DMS153 (cell line): ENCODE data around the gene SLC46A3.
"Not testable (repeated sequence)": the region's sequence is repeated elsewhere in the genome, so short reads cannot be mapped to it uniquely, and the experiment has no call there.

Experiments used
- DNase-seq: peaks from one replicate; lab custom pipeline; 2025; lab: John Stamatoyannopoulos, UW

Gene SLC46A3

GRCh38 chr13:28730762-28731161, 12.0 kb upstream of the SLC46A3 start:
- DNase-seq: no peak

- no peak for DNase-seq
Measured at GRCh38 chr13:28729541-28729940, 10.8 kb upstream of the SLC46A3 start.

DNA sequence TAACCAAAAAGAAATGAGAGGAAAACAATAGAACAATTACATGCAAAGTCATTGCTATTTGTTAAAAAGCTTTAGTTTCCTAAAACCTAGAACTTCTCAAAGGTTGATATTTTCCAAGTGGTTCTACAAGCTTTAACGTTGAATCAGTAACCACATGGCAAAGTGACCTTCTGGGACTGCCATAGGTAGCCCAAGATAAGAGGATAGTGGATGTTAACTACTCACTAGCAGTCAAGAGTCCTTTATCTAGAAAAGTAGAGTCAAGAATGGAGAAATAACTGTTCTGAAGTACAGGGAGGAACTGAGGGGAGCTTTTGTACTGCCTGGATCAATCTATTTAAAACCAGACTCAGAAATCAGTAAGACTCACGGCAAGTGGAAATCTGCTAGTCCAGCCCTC, 9.9 kb upstream of the SLC46A3 start:
- DNase-seq: no peak

DNA sequence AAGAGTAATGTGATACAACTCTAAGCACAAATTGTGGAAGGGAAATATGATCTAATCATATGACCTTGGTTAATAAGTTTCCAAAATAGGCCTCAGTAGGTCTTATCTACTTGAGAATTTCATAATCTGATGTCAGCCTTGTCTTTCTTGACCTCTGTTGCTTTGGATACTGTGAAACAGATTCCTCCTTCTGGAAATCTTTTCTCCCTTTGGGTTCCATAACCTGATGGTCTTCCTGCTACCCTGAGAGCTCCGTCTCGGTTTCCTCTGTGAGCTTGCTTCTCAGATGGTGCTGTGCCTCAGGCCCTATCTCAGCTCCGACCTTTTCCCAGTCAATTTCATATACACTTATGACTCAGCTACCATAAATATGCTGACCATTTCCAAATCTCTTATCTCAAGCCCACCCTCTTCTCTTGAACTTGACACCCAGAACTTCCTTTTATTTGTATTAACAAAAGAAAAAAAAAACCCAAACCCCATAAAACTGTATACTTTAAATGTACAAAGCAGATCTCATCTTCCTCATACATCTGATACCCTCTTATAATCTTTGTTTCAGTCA, 6.4 kb upstream of the SLC46A3 start:
- DNase-seq: no peak

- no peak for DNase-seq
Measured at GRCh38 chr13:28723806-28724205, 5.0 kb upstream of the SLC46A3 start.

DNA sequence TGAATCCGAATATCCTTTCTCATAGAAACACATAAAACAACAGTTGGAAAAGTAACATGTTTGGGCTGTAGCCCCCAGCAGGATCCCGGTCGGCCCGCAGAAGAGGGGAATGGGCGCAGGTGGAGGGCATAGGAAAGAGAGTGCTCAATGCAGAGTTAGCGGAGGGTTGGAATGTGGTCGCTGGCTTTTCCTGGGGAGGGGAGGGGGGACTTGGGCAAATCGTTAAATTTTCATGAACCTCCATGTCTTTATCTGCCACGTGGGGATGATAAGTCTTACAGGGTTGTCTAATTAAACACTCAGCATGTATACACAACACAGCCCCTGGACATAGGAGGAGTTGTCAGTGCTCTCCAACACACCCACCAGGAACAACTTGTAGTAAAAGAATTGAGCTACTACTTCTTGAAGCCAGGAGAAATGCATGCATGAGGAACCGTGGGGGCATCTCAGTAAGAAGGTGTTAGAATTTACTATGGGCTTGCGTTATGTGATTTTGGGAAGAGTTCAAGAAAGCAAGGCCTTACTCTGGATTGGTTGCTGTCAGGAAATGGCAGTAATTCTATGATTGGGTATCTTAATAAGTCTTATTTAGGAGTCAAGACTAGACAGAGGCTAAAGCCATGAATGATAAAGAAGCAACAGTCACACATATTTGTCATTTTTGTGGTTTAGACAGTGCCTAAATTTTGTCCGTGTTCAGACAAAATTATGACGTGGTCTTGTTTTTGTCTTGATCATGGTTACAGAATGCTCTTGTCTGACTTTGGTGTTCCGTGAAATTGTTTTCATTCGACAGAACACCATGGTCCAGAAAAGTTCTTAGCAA, 671 bp upstream of the SLC46A3 start:
- DNase-seq: no peak

DNA sequence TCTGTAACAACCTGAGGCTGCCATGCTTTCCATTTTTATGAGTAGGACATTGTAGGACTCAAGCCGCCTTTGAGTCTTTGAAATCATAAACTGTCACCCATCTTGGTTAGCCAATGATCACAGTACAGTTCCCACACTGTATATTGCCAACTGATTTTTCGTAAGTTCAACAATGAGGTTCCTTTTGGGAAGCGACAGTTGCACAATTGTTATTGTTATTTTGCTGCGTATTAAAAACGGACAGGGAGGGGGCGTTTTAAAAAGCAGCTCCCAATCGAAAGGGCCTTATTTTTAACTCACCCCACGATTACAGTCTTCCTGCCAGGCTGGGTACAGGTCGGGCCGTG, 601 bp downstream of the SLC46A3 start:
- no peak for DNase-seq

DNA sequence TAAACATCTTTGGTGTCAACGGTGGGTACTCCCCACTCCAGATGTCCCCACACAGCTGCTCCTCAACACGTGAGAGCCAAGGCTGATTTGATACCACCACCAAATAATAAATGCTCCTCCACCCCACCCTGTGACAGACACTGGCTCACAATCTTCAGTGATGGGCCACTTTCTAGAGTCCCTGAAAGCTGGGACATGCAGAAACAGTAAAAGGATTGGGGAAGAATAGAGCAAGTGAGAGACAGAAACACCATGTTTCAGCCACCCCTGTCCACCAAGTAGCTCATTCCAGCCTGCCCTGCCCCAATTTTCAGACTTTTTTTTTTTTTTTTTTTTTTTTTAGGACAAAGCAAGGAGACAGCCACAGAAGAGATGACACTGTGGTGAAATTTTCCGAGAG, 1.6 kb downstream of the SLC46A3 start:
- DNase-seq: no peak

- no peak for DNase-seq
Measured at GRCh38 chr13:28716511-28716910, 2.3 kb downstream of the SLC46A3 start.

DNA sequence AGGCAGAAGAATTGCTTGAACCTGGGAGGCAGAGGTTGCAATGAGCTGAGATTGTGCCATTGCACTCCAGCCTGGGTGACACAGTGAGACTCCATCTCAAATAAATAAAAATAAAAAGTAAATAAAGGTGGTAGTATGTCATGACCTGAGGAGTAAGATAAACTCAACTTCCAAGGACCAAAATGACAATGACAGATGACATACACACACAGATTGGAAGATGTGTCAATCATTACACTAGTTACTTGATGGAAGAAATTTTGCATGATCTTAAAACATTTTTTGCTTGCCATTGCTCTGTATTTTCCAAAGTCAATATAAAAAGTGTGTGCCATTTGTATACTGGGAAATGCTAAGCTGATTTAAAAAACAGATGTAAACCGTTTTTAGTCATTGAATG, 4.1 kb downstream of the SLC46A3 start:
- no peak for DNase-seq

DNA sequence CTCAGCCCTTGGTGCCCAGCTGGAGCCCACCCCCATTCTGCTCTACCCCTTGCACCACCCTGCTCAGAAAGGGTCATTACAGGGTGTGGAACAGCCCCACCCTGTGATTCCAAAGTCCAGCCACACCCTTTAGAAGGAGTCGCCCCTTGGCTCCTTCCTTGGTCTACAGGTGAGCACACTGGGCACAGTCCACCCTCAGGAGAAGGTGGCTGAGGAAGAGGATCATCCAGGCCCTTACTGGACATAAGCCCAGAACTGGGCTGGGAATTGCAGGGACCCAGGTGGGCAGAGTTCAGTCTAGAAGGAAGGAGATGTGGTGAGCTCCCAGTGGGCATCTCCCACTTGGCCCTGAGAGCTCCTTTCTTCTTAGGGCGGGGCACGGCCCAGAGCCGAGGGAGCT, 8.6 kb downstream of the SLC46A3 start:
- no peak for DNase-seq

GRCh38 chr13:28707629-28708427, 10.9 kb downstream of the SLC46A3 start:
- DNase-seq: no peak

- no peak for DNase-seq
Measured at GRCh38 chr13:28705461-28706083, 13.2 kb downstream of the SLC46A3 start.

GRCh38 chr13:28704919-28705318, 13.9 kb downstream of the SLC46A3 start:
- DNase-seq: no peak

DNA sequence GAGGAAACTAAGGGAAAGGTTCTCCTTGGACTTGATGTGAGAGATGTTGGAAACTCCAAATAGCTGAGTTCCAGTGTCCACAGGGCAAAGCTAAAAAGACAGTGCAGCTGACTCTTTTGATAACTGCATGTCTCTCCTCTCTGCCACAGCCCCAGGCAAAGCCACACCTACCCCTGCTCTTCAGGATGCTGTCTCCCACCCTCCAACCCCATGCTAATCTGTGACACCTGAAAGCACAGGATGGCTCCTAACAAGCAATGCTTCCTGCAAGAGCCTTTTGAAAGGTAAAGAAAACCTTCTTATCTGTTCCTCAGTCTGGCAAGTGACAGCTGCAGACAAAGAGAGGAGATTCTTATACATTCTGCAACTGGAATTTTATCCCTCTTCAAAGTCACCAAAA, 14.5 kb downstream of the SLC46A3 start:
- no peak for DNase-seq

- DNase-seq: no peak
Measured at GRCh38 chr13:28699246-28699645, 19.5 kb downstream of the SLC46A3 start.

GRCh38 chr13:28697441-28697840, 21.3 kb downstream of the SLC46A3 start:
- no peak for DNase-seq

- not testable (repeated sequence) for DNase-seq
Measured at GRCh38 chr13:28693605-28694491, 24.9 kb downstream of the SLC46A3 start.

GRCh38 chr13:28685892-28686291, 32.9 kb downstream of the SLC46A3 start:
- DNase-seq: no peak

GRCh38 chr13:28685114-28685513, 33.7 kb downstream of the SLC46A3 start:
- DNase-seq: no peak

DNA sequence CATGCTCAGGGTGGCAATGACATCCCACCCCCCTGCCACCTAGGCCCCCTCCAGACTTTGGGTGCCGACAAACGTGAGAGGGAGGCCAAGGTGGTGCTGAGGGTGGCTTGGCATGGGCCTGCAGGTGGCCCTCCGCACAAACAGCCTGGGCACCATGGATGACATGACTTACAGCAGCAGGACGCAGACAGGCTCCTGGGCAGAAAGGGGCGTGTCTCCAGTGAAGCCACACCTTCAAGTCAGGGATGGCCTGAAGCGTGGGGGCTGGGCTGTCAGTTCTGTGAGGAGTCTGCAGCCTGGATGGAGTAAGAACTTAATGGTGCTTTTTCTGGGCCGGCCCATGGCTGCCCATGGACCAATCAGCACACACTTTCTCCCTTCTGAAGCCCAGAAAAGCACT, 34.5 kb downstream of the SLC46A3 start:
- DNase-seq: no peak

- not testable (repeated sequence) for DNase-seq
Measured at GRCh38 chr13:28683169-28683568, 35.6 kb downstream of the SLC46A3 start.
